HepG2 (cell line): ENCODE measurements around the gene ITGB1. TPM values are rescaled to one million over a fixed set of nuclear protein-coding genes. Genes with fewer than 3 reads are reported as not detected.

ENCODE experiments used
- ASH2L ChIP-seq: fragments of 300-600, 200-600 bp; sonication (generic); IDR thresholded peaks from 2 replicates; pipeline ENCODE4 v1.7.0; 2017; ENCODE audit warnings: low read depth, mild to moderate bottlenecking, moderate library complexity, mixed read lengths, low read length; ENCODE audit not compliant: insufficient read length
- CREM ChIP-seq, 2 experiments: sonication (generic) in 1 of 2; formaldehyde crosslinking in 1 of 2; IDR thresholded peaks; 2 replicates each; pipeline versions ENCODE4 v1.4.0 to v1.6.1; 2016 to 2020; ENCODE audit warnings: antibody characterized with exemption in 1 of 2, mild to moderate bottlenecking in 1 of 2, missing genetic modification reagents in 1 of 2
- EEA1 ChIP-seq: sonication (generic); formaldehyde crosslinking; IDR thresholded peaks from 2 replicates; pipeline ENCODE4 v1.5.1; 2020; ENCODE audit warnings: mild to moderate bottlenecking, missing genetic modification reagents, borderline replicate concordance
- IRF1 ChIP-seq: sonication (generic); formaldehyde crosslinking; IDR thresholded peaks from 2 replicates; pipeline ENCODE4 v1.4.0; 2020; ENCODE audit warnings: low read depth, mild to moderate bottlenecking, missing genetic modification reagents
- MLX ChIP-seq: IDR thresholded peaks from 2 replicates; pipeline ENCODE4 v1.6.1; 2016
- MTF2 ChIP-seq: sonication (generic); formaldehyde crosslinking; IDR thresholded peaks from 2 replicates; pipeline ENCODE4 v1.5.0; 2020; ENCODE audit warnings: missing genetic modification reagents, borderline replicate concordance
- NCOA5 ChIP-seq: sonication (generic); formaldehyde crosslinking; IDR thresholded peaks from 2 replicates; pipeline ENCODE4 v1.4.0; 2020; ENCODE audit warnings: missing genetic modification reagents
- NFE2L2 ChIP-seq: fragments of 150-350 bp; IDR thresholded peaks from 2 replicates; pipeline ENCODE4 v1.6.1; 2014; ENCODE audit warnings: low read length
- PAF1 ChIP-seq: IDR thresholded peaks from 2 replicates; pipeline ENCODE4 v1.6.1; 2016; ENCODE audit warnings: missing genetic modification reagents, missing compliant biosample characterization
- SP5 ChIP-seq: IDR thresholded peaks from 2 replicates; pipeline ENCODE4 v1.6.1; 2016; ENCODE audit warnings: low read depth, borderline replicate concordance
- SPEN ChIP-seq: sonication (generic); formaldehyde crosslinking; IDR thresholded peaks from 2 replicates; pipeline ENCODE4 v1.5.1; 2020; ENCODE audit warnings: low read depth, mild to moderate bottlenecking, missing genetic modification reagents
- TBP ChIP-seq: sonication (generic); formaldehyde crosslinking; IDR thresholded peaks from 2 replicates; pipeline ENCODE4 v1.5.0; 2020; ENCODE audit warnings: missing genetic modification reagents
- TBX2 ChIP-seq: sonication (generic); formaldehyde crosslinking; IDR thresholded peaks from 2 replicates; pipeline ENCODE4 v1.5.0; 2020; ENCODE audit warnings: missing genetic modification reagents, mild to moderate bottlenecking, borderline replicate concordance
- WIZ ChIP-seq: sonication (generic); formaldehyde crosslinking; IDR thresholded peaks from 2 replicates; pipeline ENCODE4 v1.5.1; 2020; ENCODE audit warnings: mild to moderate bottlenecking, missing genetic modification reagents
- ZNF34 ChIP-seq: sonication (generic); formaldehyde crosslinking; IDR thresholded peaks from 2 replicates; pipeline ENCODE4 v1.4.0; 2020; ENCODE audit warnings: mild to moderate bottlenecking, missing genetic modification reagents, borderline replicate concordance
- ZNF451 ChIP-seq: sonication (generic); formaldehyde crosslinking; IDR thresholded peaks from 2 replicates; pipeline ENCODE4 v1.5.0; 2020; ENCODE audit warnings: mild to moderate bottlenecking, missing genetic modification reagents
- ZNF543 ChIP-seq: sonication (generic); formaldehyde crosslinking; IDR thresholded peaks from 2 replicates; pipeline ENCODE4 v1.4.0; 2020; ENCODE audit warnings: mild to moderate bottlenecking, missing genetic modification reagents
- ZNF598 ChIP-seq: sonication (generic); formaldehyde crosslinking; IDR thresholded peaks from 2 replicates; pipeline ENCODE4 v1.5.1; 2020; ENCODE audit warnings: mild to moderate bottlenecking, missing genetic modification reagents, borderline replicate concordance
- ZNF678 ChIP-seq: sonication (generic); formaldehyde crosslinking; IDR thresholded peaks from 2 replicates; pipeline ENCODE4 v1.4.0; 2020; ENCODE audit warnings: mild to moderate bottlenecking, missing genetic modification reagents
- polyA plus RNA-seq, 8 experiments: library from polyadenylated mRNA; depleted of rRNA in 3 of 8; stranded (reverse) in 7 of 8; unstranded in 1 of 8; fragments of >200 nt; fragmentation: Illumina TruSeq in 4 of 8; extraction: Trizol in 4 of 8; gene quantifications; 2 replicates each; pipeline versions ENCODE4 v1.2.1 to v1.2.3, GENCODE V29; 2011 to 2016; ENCODE audit warnings: low read depth in 4 of 8, missing spikeins in 1 of 8, mixed read lengths in 1 of 8; ENCODE audit not compliant: insufficient read depth in 1 of 8
- total RNA-seq, 5 experiments: library from RNA; depleted of rRNA; stranded (reverse); fragments of >200 nt; fragmentation: Illumina TruSeq; extraction: Trizol; gene quantifications; 2 replicates each; pipeline ENCODE4 v1.2.3, GENCODE V29; 2016; ENCODE audit warnings: low read depth in 1 of 5
- TF ChIP-seq, protein P1 (sequence below): sonication (generic); formaldehyde crosslinking; IDR thresholded peaks from 2 replicates; pipeline ENCODE4 v1.8.0; 2022; ENCODE audit warnings: missing genetic modification reagents, mild to moderate bottlenecking, inconsistent platforms, borderline replicate concordance
- TF ChIP-seq, protein P2 (sequence below): sonication (generic); formaldehyde crosslinking; IDR thresholded peaks from 2 replicates; pipeline ENCODE4 v1.4.0; 2020; ENCODE audit warnings: missing genetic modification reagents, borderline replicate concordance

Gene ITGB1
- total and polyA plus RNA-seq, 2 of the 13 experiments (the other 11 are each of a cell fraction or from before 2014, with no cell fraction given), result 190 to 204 TPM

GRCh38 chr10:32980558-32981468 lies 22.8 kb upstream of the ITGB1 start (continued):
- TF ChIP-seq ZNF598 (CRISPR knock-in tag) (no peak), WIZ (CRISPR knock-in tag) (no peak), ZNF543 (CRISPR knock-in tag) (no peak), TBP (CRISPR knock-in tag) (no peak), NFE2L2 (no peak), TBX2 (peak; percentile 89), CREM (IDR thresholded peaks at IDR 0.05) (peak; percentile 30; the same call in 1 of the 2 replicates), CREM (CRISPR knock-in tag; IDR thresholded peaks at IDR 0.05) (no peak), SPEN (CRISPR knock-in tag) (peak; percentile 68), ZNF678 (CRISPR knock-in tag) (no peak), ZNF451 (CRISPR knock-in tag) (0 out of 2 replicates have a peak, but pooled peaks have one; percentile 45), MTF2 (CRISPR knock-in tag) (no peak), IRF1 (CRISPR knock-in tag) (no peak), PAF1 (CRISPR knock-in tag) (no peak), MLX (peak; percentile 60), ZNF34 (no peak), NCOA5 (no peak), SP5 (no peak), ASH2L (peak; percentile 74), EEA1 (CRISPR knock-in tag) (no peak)
- TF ChIP-seq, protein P1, sequence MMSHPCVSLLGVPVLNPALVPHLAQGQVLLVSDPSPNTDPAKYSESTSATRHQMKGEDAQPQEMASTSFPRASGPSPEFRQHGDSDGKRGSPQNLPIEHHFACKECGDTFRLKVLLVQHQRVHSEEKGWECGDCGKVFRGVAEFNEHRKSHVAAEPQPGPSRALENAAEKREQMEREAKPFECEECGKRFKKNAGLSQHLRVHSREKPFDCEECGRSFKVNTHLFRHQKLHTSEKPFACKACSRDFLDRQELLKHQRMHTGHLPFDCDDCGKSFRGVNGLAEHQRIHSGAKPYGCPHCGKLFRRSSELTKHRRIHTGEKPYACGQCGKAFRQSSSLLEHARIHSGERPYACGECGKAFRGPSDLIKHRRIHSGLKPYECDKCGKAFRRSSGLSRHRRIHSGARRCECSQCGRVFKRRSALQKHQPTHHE (CRISPR knock-in tag), result peak; percentile 53; the same call in 1 of the 2 replicates
- TF ChIP-seq, protein P2, sequence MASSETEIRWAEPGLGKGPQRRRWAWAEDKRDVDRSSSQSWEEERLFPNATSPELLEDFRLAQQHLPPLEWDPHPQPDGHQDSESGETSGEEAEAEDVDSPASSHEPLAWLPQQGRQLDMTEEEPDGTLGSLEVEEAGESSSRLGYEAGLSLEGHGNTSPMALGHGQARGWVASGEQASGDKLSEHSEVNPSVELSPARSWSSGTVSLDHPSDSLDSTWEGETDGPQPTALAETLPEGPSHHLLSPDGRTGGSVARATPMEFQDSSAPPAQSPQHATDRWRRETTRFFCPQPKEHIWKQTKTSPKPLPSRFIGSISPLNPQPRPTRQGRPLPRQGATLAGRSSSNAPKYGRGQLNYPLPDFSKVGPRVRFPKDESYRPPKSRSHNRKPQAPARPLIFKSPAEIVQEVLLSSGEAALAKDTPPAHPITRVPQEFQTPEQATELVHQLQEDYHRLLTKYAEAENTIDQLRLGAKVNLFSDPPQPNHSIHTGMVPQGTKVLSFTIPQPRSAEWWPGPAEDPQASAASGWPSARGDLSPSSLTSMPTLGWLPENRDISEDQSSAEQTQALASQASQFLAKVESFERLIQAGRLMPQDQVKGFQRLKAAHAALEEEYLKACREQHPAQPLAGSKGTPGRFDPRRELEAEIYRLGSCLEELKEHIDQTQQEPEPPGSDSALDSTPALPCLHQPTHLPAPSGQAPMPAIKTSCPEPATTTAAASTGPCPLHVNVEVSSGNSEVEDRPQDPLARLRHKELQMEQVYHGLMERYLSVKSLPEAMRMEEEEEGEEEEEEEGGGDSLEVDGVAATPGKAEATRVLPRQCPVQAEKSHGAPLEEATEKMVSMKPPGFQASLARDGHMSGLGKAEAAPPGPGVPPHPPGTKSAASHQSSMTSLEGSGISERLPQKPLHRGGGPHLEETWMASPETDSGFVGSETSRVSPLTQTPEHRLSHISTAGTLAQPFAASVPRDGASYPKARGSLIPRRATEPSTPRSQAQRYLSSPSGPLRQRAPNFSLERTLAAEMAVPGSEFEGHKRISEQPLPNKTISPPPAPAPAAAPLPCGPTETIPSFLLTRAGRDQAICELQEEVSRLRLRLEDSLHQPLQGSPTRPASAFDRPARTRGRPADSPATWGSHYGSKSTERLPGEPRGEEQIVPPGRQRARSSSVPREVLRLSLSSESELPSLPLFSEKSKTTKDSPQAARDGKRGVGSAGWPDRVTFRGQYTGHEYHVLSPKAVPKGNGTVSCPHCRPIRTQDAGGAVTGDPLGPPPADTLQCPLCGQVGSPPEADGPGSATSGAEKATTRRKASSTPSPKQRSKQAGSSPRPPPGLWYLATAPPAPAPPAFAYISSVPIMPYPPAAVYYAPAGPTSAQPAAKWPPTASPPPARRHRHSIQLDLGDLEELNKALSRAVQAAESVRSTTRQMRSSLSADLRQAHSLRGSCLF (CRISPR knock-in tag), result no peak
